ENCODE data around the gene MTPN. TPM values are rescaled to one million over a fixed set of nuclear protein-coding genes. Genes with fewer than 3 reads are reported as not detected.

Gene MTPN
- total RNA-seq, 2 experiments from 2014 or later = 91.3 to 281 TPM

DNA sequence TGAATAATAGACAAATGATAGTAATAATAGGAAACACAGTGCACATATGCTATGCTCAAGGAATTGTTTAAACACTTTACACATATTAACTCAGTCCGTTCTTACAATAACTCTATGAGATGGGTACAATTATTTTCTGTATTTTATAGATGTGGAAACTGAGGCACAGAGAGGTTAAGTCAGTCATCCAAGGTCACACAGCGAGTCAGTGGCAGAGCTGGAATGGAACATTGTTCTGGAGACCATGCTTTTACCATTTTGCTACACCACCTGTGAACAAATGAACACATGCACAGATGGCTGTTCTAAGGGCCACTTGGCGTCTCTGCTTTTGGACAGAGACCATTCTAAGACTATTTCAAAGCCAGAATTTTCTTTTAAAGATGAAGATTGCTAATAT lies 26.9 kb upstream of the MTPN start:
- ChIA-PET POLR2A (no interaction called here), CTCF (ENCODE audit: unreplicated experiment) (no interaction called here)
- intact Hi-C loops (cut with micrococcal nuclease; ENCODE audit: unreplicated experiment) = loop anchor here (10.0 kb wide), 1 partner anchor 329 kb away; no protein-coding TSS in a partner anchor
- Histone ChIP-seq H4K20me1 (ENCODE audit: insufficient read depth, low read length) (no peaks in the 10 kb centered on the region), H3K9me3 (ENCODE audit: low read length) (peaks cover 14% of the 10 kb centered on the region), H3K79me2 (ENCODE audit: insufficient read depth, low read depth, low read length) (no peaks in the 10 kb centered on the region), H3K4me3 (ENCODE audit: low read depth, low read length, poor library complexity, severe bottlenecking) (no peak overlapping the region), H3K4me1 (ENCODE audit: insufficient read depth, low read length, poor library complexity, severe bottlenecking) (peaks cover under 1% of the 10 kb centered on the region), H3K4me2 (ENCODE audit: low read length) (no peak overlapping the region), H3K36me3 (ENCODE audit: insufficient read depth, low read length) (peaks cover 3% of the 10 kb centered on the region; the same call in 1 of the 2 replicates), H3K9me2 (ENCODE audit: insufficient read depth, low read length) (no peaks in the 10 kb centered on the region), H3K27ac (ENCODE audit: low read depth, low read length, poor library complexity, severe bottlenecking) (no peak overlapping the region), H2AFZ (ENCODE audit: low read length) (no peak overlapping the region)
- no peak for TF ChIP-seq EZH2phosphoT487 (IDR thresholded peaks at IDR 0.05; ENCODE audit: borderline replicate concordance, low read depth, low read length)
- TF ChIP-seq, protein P1, sequence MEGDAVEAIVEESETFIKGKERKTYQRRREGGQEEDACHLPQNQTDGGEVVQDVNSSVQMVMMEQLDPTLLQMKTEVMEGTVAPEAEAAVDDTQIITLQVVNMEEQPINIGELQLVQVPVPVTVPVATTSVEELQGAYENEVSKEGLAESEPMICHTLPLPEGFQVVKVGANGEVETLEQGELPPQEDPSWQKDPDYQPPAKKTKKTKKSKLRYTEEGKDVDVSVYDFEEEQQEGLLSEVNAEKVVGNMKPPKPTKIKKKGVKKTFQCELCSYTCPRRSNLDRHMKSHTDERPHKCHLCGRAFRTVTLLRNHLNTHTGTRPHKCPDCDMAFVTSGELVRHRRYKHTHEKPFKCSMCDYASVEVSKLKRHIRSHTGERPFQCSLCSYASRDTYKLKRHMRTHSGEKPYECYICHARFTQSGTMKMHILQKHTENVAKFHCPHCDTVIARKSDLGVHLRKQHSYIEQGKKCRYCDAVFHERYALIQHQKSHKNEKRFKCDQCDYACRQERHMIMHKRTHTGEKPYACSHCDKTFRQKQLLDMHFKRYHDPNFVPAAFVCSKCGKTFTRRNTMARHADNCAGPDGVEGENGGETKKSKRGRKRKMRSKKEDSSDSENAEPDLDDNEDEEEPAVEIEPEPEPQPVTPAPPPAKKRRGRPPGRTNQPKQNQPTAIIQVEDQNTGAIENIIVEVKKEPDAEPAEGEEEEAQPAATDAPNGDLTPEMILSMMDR (conservative IDR thresholded peaks at IDR 0.05; ENCODE audit: low read length) = no peak
- BruUV-seq (replicated peaks) = no TSS peak
- no peak for DNase-seq (ENCODE audit: low spot score)

DNA sequence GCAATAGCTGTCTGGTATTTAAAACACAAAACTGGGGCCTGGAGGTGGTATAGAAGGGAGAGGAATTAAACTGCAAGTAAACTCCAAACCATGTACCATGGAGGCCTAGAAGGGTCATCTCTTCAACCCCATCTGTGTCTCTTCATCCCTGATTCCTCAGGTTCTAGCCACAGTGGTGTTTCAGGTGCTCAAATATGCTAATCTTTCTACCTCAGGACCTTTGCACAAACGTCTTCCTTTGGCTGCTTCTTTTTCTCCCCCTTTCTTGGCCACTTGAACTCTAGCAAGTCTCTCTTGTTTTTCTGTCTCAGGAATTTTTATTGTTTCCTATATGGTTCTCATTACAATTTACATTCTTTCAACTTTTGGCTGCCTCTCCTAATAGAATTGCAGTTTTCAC lies 25.6 kb upstream of the MTPN start:
- TF ChIP-seq, protein P1 (conservative IDR thresholded peaks at IDR 0.05; ENCODE audit: low read length) = no peak
- no peak for TF ChIP-seq EZH2phosphoT487 (IDR thresholded peaks at IDR 0.05; ENCODE audit: borderline replicate concordance, low read depth, low read length)
- POLR2A ChIA-PET = no interaction called here
- CTCF ChIA-PET (ENCODE audit: unreplicated experiment) = no interaction called here

GRCh38 chr7:136000288-136000913 lies 23.2 kb upstream of the MTPN start:
- intact Hi-C loops (cut with micrococcal nuclease; ENCODE audit: unreplicated experiment) = loop anchor here (10.0 kb wide), 1 partner anchor 326 kb away; no protein-coding TSS in a partner anchor
- ChIA-PET CTCF (ENCODE audit: unreplicated experiment) (no interaction called here), POLR2A (interaction anchor here (0.5 to 2.6 kb wide), 6 partner anchors 8 to 364 kb away, joined by 3 to 18 read pairs (median 4); no protein-coding TSS in a partner anchor)
- BruUV-seq (replicated peaks) = no TSS peak
- H3K4me3 ChIP-seq (ENCODE audit: low read depth, low read length, poor library complexity, severe bottlenecking) = no peak overlapping the region
- H3K4me2 ChIP-seq (ENCODE audit: low read length) = no peak overlapping the region
- H2AFZ ChIP-seq (ENCODE audit: low read length) = no peak overlapping the region
- H3K9me2 ChIP-seq (ENCODE audit: insufficient read depth, low read length) = no peaks in the 10 kb centered on the region
- H3K36me3 ChIP-seq (ENCODE audit: insufficient read depth, low read length) = no peaks in the 10 kb centered on the region; the same call in 1 of the 2 replicates
- no peak overlapping the region for H3K27ac ChIP-seq (ENCODE audit: low read depth, low read length, poor library complexity, severe bottlenecking)
- H3K79me2 ChIP-seq (ENCODE audit: insufficient read depth, low read depth, low read length) = no peaks in the 10 kb centered on the region
- no peak for TF ChIP-seq EZH2phosphoT487 (IDR thresholded peaks at IDR 0.05; ENCODE audit: borderline replicate concordance, low read depth, low read length)
- TF ChIP-seq, protein P1 (conservative IDR thresholded peaks at IDR 0.05; ENCODE audit: low read length) = no peak
- no peaks in the 10 kb centered on the region for H4K20me1 ChIP-seq (ENCODE audit: insufficient read depth, low read length)
- H3K9me3 ChIP-seq (ENCODE audit: low read length) = peaks cover 2% of the 10 kb centered on the region; the same call in 1 of the 2 replicates
- DNase-seq (ENCODE audit: low spot score) = no peak
- no peaks in the 10 kb centered on the region for H3K4me1 ChIP-seq (ENCODE audit: insufficient read depth, low read length, poor library complexity, severe bottlenecking)

More for the DNA sequence above, 25.6 kb upstream of the MTPN start:
- no peak overlapping the region for H3K4me3 ChIP-seq (ENCODE audit: low read depth, low read length, poor library complexity, severe bottlenecking)
- H3K79me2 ChIP-seq (ENCODE audit: insufficient read depth, low read depth, low read length) = no peaks in the 10 kb centered on the region
- peaks cover 3% of the 10 kb centered on the region; the same call in 1 of the 2 replicates for H3K36me3 ChIP-seq (ENCODE audit: insufficient read depth, low read length)
- DNase-seq (ENCODE audit: low spot score) = no peak
- no peaks in the 10 kb centered on the region for H3K9me2 ChIP-seq (ENCODE audit: insufficient read depth, low read length)
- intact Hi-C loops (cut with micrococcal nuclease; ENCODE audit: unreplicated experiment) = loop anchor here (10.0 kb wide), 1 partner anchor 328 kb away; no protein-coding TSS in a partner anchor
- no peak overlapping the region for H3K27ac ChIP-seq (ENCODE audit: low read depth, low read length, poor library complexity, severe bottlenecking)
- H2AFZ ChIP-seq (ENCODE audit: low read length) = no peak overlapping the region
- BruUV-seq (replicated peaks) = no TSS peak
- H3K9me3 ChIP-seq (ENCODE audit: low read length) = peaks cover 14% of the 10 kb centered on the region
- H3K4me2 ChIP-seq (ENCODE audit: low read length) = no peak overlapping the region
- no peaks in the 10 kb centered on the region for H4K20me1 ChIP-seq (ENCODE audit: insufficient read depth, low read length)
- H3K4me1 ChIP-seq (ENCODE audit: insufficient read depth, low read length, poor library complexity, severe bottlenecking) = no peaks in the 10 kb centered on the region

Measured in OCI-LY7 (cell line).